GM12801 (cell line): ENCODE measurements around the gene KCNIP1.

ENCODE experiments used
- CTCF ChIP-seq: IDR thresholded peaks from one replicate; pipeline ENCODE4 v1.5.1; 2011; ENCODE audit warnings: control low read depth; ENCODE audit not compliant: insufficient read length; ENCODE audit errors: extremely low read depth

Gene KCNIP1

GRCh38 chr5:170538096-170538465, 34.3 kb downstream of the KCNIP1 start:
- TF ChIP-seq CTCF: no peak

DNA sequence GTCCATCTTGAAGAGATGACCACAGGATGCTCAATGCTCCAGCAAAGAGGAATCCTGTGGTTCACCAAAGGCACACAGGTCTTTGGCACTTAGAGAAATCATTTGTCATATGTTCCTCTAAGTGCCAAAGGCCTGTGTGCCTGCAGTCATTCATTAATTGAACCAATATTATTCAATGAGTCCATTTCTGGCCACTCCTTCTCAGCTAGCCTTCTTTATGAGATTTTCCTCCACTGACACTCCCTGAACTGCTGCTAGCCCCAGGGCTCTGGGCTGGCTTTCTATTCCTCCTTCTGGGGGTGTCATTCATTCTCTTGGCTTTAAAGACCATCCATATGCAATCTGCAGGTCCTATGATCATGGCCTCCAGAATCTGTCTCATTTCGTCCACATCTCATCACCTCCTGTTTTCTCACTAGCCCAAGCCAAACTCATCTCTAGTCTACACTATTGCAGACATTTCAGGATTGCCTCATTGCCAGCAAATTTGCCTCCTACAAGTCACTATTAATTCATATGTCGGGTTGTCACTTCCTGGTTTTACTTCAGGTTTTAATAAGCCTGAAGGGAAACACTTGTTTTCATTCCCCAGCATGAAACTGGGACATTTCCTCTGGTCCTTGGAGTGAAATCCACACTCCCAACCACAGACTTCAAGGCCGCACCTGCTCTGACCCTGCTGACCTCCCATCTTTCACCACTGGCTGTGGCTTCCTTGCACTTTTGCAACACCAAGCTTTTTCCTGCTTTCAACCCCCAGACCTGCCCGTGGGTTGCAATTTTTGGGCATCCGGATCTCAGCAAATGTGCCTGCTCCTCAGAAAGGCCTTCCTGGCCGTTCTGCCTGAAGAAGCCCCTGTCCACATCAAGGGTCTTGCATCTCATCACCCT, 35.1 kb downstream of the KCNIP1 start:
- no peak for TF ChIP-seq CTCF

DNA sequence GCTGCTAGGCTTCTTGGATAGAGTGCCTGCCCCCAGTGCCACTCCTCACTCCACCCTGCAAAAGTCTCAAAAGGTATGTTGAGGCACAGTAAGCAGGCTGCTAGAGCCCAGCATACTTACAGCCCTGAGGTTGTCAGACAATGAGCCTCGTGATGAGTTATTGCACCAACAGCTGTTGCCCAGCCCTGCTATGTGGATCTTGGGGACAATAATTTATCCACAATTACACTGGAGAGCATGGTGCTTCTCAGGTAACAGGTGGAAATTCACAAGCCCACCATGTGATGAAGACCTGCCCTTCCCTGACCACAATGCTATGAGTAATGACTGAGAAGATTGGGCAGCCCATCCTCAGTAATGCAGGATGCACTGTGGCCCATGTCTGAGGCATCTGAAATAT, 36.5 kb downstream of the KCNIP1 start:
- TF ChIP-seq CTCF: no peak

DNA sequence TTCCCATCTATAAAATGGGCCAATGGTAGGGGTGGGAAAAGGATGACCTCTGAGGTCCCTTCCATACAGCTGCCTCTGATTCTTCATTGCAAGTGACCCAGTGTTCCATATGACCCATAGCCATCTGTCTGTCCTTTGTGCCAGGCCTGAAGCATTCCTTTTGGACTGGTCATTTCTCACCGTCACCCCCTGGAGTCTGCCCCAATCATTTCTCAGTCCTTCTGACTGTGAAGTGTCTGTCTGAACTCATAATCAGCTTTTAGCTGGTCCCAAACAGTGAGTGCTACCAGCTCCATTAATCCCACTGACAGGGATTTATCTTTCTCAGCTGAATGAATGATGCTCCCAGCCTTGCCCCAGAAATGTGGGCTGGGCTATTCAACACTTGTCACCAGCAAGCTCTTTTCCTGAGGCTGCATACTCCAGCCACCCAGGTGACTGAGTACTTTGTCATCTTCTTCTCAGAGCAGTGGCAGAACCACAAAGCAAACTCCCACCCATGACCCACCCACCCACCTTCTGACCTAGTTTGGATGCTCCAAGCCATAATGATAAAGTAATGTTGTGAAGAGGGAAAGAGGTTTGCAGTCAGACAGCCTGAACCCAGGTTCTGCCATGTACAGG, 37.4 kb downstream of the KCNIP1 start:
- no peak for TF ChIP-seq CTCF

DNA sequence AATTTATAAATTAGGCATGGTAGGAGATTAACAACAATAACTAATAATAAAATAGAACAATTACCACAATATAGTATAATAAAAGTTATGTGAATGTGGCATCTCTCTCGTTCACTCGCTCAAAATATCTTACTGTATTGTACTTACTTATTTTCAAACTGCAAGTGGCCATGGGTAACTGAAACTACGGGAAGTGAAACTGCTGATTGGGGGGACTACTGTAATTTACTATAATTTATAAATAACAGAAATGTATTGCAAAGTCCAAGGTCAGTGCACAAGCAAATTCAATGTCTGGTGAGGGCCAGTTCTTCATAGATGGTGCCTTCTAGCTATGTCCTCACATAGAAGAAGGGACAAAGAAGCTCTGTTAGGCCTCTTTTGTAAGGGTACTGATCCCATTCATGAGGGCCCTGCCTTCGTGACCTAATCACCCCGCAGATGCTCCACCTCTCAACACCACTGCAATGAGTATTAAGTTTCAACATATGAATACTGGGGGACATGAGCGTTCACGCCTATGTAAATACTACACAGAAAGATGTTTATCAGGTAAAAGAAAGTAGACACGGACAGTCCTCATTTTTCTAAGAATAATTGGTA, 39.0 kb downstream of the KCNIP1 start:
- no peak for TF ChIP-seq CTCF

GRCh38 chr5:170545313-170545712, 41.5 kb downstream of the KCNIP1 start:
- no peak for TF ChIP-seq CTCF

GRCh38 chr5:170545811-170546210, 42.0 kb downstream of the KCNIP1 start:
- no peak for TF ChIP-seq CTCF
